ENCODE data around the gene FAM3C.

DNA sequence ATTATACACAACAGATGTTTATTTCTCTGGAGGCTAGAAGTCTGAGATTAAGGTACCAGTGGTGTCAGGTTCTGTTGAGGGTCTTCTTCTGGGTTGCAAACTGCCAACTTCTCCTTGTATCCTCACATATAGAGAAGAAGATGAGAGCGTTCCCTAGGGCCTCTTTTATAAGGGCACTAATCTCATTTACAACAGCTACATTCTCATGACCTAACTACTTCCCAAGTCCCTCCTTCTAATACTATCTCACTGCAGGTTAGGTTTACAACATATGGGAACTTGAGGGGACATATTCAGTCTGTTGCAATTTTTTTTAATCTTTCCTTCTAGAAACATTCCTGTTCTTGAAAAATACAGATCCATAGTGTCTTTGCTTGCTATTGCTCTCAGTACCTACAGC lies 18.3 kb upstream of the FAM3C start:
- TF ChIP-seq, protein P1, sequence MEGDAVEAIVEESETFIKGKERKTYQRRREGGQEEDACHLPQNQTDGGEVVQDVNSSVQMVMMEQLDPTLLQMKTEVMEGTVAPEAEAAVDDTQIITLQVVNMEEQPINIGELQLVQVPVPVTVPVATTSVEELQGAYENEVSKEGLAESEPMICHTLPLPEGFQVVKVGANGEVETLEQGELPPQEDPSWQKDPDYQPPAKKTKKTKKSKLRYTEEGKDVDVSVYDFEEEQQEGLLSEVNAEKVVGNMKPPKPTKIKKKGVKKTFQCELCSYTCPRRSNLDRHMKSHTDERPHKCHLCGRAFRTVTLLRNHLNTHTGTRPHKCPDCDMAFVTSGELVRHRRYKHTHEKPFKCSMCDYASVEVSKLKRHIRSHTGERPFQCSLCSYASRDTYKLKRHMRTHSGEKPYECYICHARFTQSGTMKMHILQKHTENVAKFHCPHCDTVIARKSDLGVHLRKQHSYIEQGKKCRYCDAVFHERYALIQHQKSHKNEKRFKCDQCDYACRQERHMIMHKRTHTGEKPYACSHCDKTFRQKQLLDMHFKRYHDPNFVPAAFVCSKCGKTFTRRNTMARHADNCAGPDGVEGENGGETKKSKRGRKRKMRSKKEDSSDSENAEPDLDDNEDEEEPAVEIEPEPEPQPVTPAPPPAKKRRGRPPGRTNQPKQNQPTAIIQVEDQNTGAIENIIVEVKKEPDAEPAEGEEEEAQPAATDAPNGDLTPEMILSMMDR (conservative IDR thresholded peaks at IDR 0.05; ENCODE audit: low read depth, low read length), result no peak
- no peak for TF ChIP-seq POLR2A (IDR thresholded peaks at IDR 0.05; ENCODE audit: low read depth, low read length)
- TF ChIP-seq, protein P2, sequence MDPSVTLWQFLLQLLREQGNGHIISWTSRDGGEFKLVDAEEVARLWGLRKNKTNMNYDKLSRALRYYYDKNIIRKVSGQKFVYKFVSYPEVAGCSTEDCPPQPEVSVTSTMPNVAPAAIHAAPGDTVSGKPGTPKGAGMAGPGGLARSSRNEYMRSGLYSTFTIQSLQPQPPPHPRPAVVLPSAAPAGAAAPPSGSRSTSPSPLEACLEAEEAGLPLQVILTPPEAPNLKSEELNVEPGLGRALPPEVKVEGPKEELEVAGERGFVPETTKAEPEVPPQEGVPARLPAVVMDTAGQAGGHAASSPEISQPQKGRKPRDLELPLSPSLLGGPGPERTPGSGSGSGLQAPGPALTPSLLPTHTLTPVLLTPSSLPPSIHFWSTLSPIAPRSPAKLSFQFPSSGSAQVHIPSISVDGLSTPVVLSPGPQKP (IDR thresholded peaks at IDR 0.05; ENCODE audit: borderline replicate concordance, low read depth, low read length), result no peak
- TF ChIP-seq MAFK (IDR thresholded peaks at IDR 0.05; ENCODE audit: low read depth, low read length), result no peak
- no peak for TF ChIP-seq RFX5 (IDR thresholded peaks at IDR 0.05; ENCODE audit: low read depth, low read length)
- no peak for TF ChIP-seq MAZ (IDR thresholded peaks at IDR 0.05; ENCODE audit: borderline replicate concordance, low read depth, low read length)
- no peak for TF ChIP-seq NFE2L2 (IDR thresholded peaks at IDR 0.05; ENCODE audit: low read depth, low read length)
- no peak for TF ChIP-seq RCOR1 (IDR thresholded peaks at IDR 0.05; ENCODE audit: insufficient replicate concordance, low read length)
- TF ChIP-seq MXI1 (IDR thresholded peaks at IDR 0.05; ENCODE audit: borderline replicate concordance, low read depth, low read length), result no peak
- no peak for TF ChIP-seq CEBPB (IDR thresholded peaks at IDR 0.05; ENCODE audit: low read depth, low read length)
- TF ChIP-seq BHLHE40 (IDR thresholded peaks at IDR 0.05; ENCODE audit: low read depth, low read length), result no peak
- TF ChIP-seq USF2 (IDR thresholded peaks at IDR 0.05; ENCODE audit: low read depth, low read length), result no peak

Measured in IMR-90 (cell line).